Kidney (tissue), 14 donors: ENCODE measurements around the gene PTPRG. TPM values are rescaled to one million over a fixed set of nuclear protein-coding genes. Genes with fewer than 3 reads are reported as not detected.

Experiments used
- DNase-seq, 5 donors: peaks; one replicate each; pipeline ENCODE4 v3.0.0-alpha.2; 2013 to 2020
- FAIRE-seq: peaks from 2 replicates; lab custom pipeline; 2012; peaks lifted over from hg19 to GRCh38; lab: Jason Lieb, UNC
- H3K27ac ChIP-seq, 2 donors: one replicate each; pipeline ENCODE4 v1.7.0; 2013; ENCODE audit warnings: low read depth in 2 of 2, low read length in 2 of 2, inconsistent platforms in 1 of 2
- H3K27me3 ChIP-seq: one replicate; pipeline ENCODE4 v1.7.1; 2013; ENCODE audit warnings: low read length, inconsistent platforms; ENCODE audit not compliant: control insufficient read depth, insufficient read depth
- H3K36me3 ChIP-seq, 3 donors: one replicate each; pipeline versions ENCODE4 v1.7.0 to v1.7.1; 2013; ENCODE audit warnings: low read length in 3 of 3, control low read depth in 1 of 3, inconsistent platforms in 1 of 3; ENCODE audit not compliant: insufficient read depth in 3 of 3, control insufficient read depth in 2 of 3
- H3K4me1 ChIP-seq, 3 donors: one replicate each; pipeline versions ENCODE4 v1.7.0 to v1.7.1; 2013; ENCODE audit warnings: low read length in 3 of 3, inconsistent platforms in 1 of 3, low read depth in 1 of 3; ENCODE audit not compliant: control insufficient read depth in 2 of 3, insufficient read depth in 2 of 3
- H3K4me3 ChIP-seq, 3 donors: one replicate each; pipeline versions ENCODE4 v1.7.0 to v1.8.1; 2013; ENCODE audit warnings: low read length in 3 of 3, control low read depth in 1 of 3, inconsistent platforms in 1 of 3
- H3K9ac ChIP-seq, 3 donors: one replicate each; pipeline versions ENCODE4 v1.7.0 to v1.7.1; 2013; ENCODE audit warnings: low read length in 3 of 3, control low read depth in 1 of 3, inconsistent platforms in 1 of 3
- H3K9me3 ChIP-seq, 3 donors: one replicate each; pipeline versions ENCODE4 v1.7.0 to v1.7.1; 2013; ENCODE audit warnings: low read length in 3 of 3, control low read depth in 1 of 3, inconsistent platforms in 1 of 3; ENCODE audit not compliant: control insufficient read depth in 2 of 3, insufficient read depth in 1 of 3
- CTCF ChIP-seq: IDR thresholded peaks from 3 replicates; pipeline ENCODE4 v1.5.1; 2012; ENCODE audit warnings: mild to moderate bottlenecking, moderate library complexity, borderline replicate concordance; ENCODE audit not compliant: insufficient read depth; ENCODE audit errors: extremely low read depth
- intact Hi-C: fragments of 100-400 bp; cut with DNase I; formaldehyde crosslinking; loops from one replicate; pipeline ENCODE4 v1.11.1; 2022
- polyA plus RNA-seq: library from polyadenylated mRNA; stranded (reverse); fragments of 350-450 nt; fragmentation: Illumina TruSeq; extraction: RNeasy Lipid Tissue Mini Kit (QIAGEN cat#74804); gene quantifications from one replicate; pipeline ENCODE4 v1.2.3, GENCODE V29; 2014; ENCODE audit warnings: low read depth, low replicate concordance; ENCODE audit not compliant: insufficient read depth
- total RNA-seq: library from RNA; stranded (reverse); fragmentation: NEBNext Ultra II Directional; extraction: Animal tissue kit (Norgen Biotek cat#: 25700); gene quantifications from one replicate; pipeline ENCODE4 v1.2.1, GENCODE V29; 2021
- donor health status: control.
- donor health status: control.
- donor health status: control.
- donor health status: control.
- donor health status: control.
- donor health status: DM: yes; HTN: yes; CAD: no.
- donor health status: Normal renal cell carcinoma (clear cell type).

Gene PTPRG
- total and polyA plus RNA-seq, 2 donors from 2014 or later: 9.2 to 154 TPM

DNA sequence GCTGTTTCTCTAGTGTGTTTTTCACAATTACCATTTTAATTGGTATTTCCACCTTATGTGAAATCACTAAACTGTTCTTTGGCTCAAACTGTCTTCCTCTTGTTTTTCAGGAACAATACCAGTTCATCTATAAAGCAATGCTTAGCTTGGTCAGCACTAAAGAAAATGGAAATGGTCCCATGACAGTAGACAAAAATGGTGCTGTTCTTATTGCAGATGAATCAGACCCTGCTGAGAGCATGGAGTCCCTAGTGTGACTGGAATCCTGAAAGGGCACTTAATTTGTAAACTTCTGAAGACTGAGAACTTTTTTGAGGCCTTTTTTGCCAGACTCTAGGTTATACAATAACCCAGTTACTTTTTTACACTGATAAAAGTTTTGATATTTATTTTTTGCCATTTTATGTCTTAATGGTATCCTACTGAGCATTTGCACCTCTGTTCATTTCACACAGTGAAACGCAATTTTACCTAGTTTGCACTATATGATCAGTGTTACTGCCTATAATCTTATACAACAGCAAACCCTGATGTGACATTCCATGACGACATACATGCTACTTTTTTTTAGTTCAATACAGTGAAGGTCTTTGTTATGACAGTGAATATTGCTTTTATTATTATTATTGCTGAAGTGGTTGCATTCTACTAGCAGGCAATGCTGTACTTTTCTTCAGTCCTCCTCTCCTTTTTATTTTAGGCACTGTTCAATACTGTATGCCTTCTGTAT lies 731.8 kb downstream of the PTPRG start:
- Histone ChIP-seq H3K27me3 (no peaks in the 10 kb centered on the region), H3K4me3 (no peak overlapping the region), H3K36me3 (peaks cover 0 to 19% (median 3%) of the 10 kb centered on the region in 3 donors), H3K27ac (no peak overlapping the region), H3K9me3 (no peaks in the 10 kb centered on the region), H3K9ac (no peak overlapping the region), H3K4me1 (no peaks in the 10 kb centered on the region)
- TF ChIP-seq CTCF: no peak
- FAIRE-seq (no peak), DNase-seq (no peak)
- intact Hi-C loops: no loop called here

- Histone ChIP-seq H3K4me3 (no peak overlapping the region), H3K27ac (no peak overlapping the region), H3K27me3 (no peaks in the 10 kb centered on the region), H3K9ac (no peak overlapping the region), H3K9me3 (no peaks in the 10 kb centered on the region), H3K4me1 (no peaks in the 10 kb centered on the region), H3K36me3 (peaks cover 0 to 19% (median 3%) of the 10 kb centered on the region in 3 donors)
- DNase-seq: no peak
- no peak for TF ChIP-seq CTCF
- FAIRE-seq: no peak
- intact Hi-C loops: no loop called here
Observed at GRCh38 chr3:62295571-62295970, 734.2 kb downstream of the PTPRG start.

GRCh38 chr3:62300617-62301016 lies 739.2 kb downstream of the PTPRG start:
- peaks cover 0 to 4% (median 0%) of the 10 kb centered on the region in 3 donors for H3K36me3 ChIP-seq
- H3K4me3 ChIP-seq: no peak overlapping the region
- no peak overlapping the region for H3K27ac ChIP-seq
- no peak for DNase-seq
- H3K9me3 ChIP-seq: peaks cover 0 to 15% (median 2%) of the 10 kb centered on the region in 3 donors
- intact Hi-C loops: no loop called here
- H3K9ac ChIP-seq: no peak overlapping the region
- H3K4me1 ChIP-seq: no peaks in the 10 kb centered on the region
- TF ChIP-seq CTCF: no peak
- no peaks in the 10 kb centered on the region for H3K27me3 ChIP-seq
- FAIRE-seq: no peak
